Ovary (tissue), 3 donors: ENCODE measurements around the gene PRLR.

Experiments
- EP300 ChIP-seq: sonication (generic); formaldehyde crosslinking; IDR thresholded peaks from one replicate; pipeline ENCODE4 v1.6.1; 2017; ENCODE audit warnings: antibody characterized with exemption
- POLR2A ChIP-seq: fragments of 450-650 bp; IDR thresholded peaks from one replicate; pipeline ENCODE4 v1.6.1; 2017; ENCODE audit warnings: antibody characterized with exemption, mild to moderate bottlenecking, moderate library complexity
- TF ChIP-seq, protein P1 (sequence below), 3 donors: fragments of 450-650 bp in 2 of 3; fragments of 200-600 bp in 1 of 3; IDR thresholded peaks; one replicate each; pipeline versions ENCODE4 v1.5.1 to v1.8.0; 2016 to 2022; ENCODE audit warnings: antibody characterized with exemption in 3 of 3, mild to moderate bottlenecking in 1 of 3
- donor health status: DM: no; HTN: no; CAD: no.

DNA sequence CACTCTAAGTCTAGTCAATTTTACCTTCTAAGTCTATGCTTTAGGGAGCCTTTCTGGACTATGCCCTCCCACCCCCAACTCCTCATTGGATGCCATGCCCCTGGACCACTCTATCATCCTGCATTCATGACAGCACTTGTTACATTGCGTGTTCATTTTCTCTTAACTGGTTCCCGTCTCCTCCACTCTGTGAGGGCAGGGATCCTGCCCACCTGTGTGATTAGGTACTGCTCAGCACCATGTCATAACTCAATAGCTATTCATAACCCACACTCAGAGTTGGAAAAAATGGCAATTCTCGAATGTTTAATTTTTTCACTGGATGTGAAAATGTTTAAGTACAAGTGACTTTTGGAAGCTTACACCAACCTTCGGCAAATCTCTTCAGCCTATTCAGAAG is 88.5 kb downstream of the PRLR start:
- TF ChIP-seq, protein P1, sequence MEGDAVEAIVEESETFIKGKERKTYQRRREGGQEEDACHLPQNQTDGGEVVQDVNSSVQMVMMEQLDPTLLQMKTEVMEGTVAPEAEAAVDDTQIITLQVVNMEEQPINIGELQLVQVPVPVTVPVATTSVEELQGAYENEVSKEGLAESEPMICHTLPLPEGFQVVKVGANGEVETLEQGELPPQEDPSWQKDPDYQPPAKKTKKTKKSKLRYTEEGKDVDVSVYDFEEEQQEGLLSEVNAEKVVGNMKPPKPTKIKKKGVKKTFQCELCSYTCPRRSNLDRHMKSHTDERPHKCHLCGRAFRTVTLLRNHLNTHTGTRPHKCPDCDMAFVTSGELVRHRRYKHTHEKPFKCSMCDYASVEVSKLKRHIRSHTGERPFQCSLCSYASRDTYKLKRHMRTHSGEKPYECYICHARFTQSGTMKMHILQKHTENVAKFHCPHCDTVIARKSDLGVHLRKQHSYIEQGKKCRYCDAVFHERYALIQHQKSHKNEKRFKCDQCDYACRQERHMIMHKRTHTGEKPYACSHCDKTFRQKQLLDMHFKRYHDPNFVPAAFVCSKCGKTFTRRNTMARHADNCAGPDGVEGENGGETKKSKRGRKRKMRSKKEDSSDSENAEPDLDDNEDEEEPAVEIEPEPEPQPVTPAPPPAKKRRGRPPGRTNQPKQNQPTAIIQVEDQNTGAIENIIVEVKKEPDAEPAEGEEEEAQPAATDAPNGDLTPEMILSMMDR (IDR thresholded peaks at IDR 0.05), result no peak
- no peak for TF ChIP-seq POLR2A
- no peak for TF ChIP-seq EP300
